CD14-positive monocyte (primary cell): ENCODE results near the gene CPAMD8. TPM values are rescaled to one million over a fixed set of nuclear protein-coding genes. Genes with fewer than 3 reads are reported as not detected.
"Not testable (repeated sequence)": the region's sequence is repeated elsewhere in the genome, so short reads cannot be mapped to it uniquely, and the experiment has no call there.

ENCODE experiments used
- DNase-seq, 3 donors: peaks; one replicate each; pipeline ENCODE4 v3.0.0-alpha.2; 2011 to 2022
- H2AFZ ChIP-seq: 2 replicates; pipeline ENCODE4 v1.6.0; 2012; ENCODE audit warnings: mild to moderate bottlenecking, low read depth, low read length, inconsistent platforms; ENCODE audit not compliant: insufficient read depth, poor library complexity, severe bottlenecking
- H3K27ac ChIP-seq, 2 donors: 1 replicate in 1 of 2; 2 replicates in 1 of 2; pipeline ENCODE4 v1.5.1; 2012 to 2013; ENCODE audit warnings: low read length in 2 of 2, control low read depth in 1 of 2, inconsistent platforms in 1 of 2, low read depth in 1 of 2, mild to moderate bottlenecking in 1 of 2
- H3K27me3 ChIP-seq, 2 donors: one replicate each; pipeline versions ENCODE4 v1.6.0 to v1.6.1; 2011 to 2013; ENCODE audit warnings: low read length in 2 of 2; ENCODE audit not compliant: control insufficient read depth in 2 of 2, insufficient read depth in 2 of 2
- H3K36me3 ChIP-seq, 2 donors: replicated peaks in 1 of 2; 1 replicate in 1 of 2; 2 replicates in 1 of 2; pipeline versions ENCODE4 v1.5.1 to v1.6.1; 2012 to 2013; ENCODE audit warnings: low read length in 2 of 2, control low read depth in 1 of 2, inconsistent platforms in 1 of 2, mild to moderate bottlenecking in 1 of 2; ENCODE audit not compliant: insufficient read depth in 2 of 2, control insufficient read depth in 1 of 2
- H3K4me1 ChIP-seq, 2 donors: 1 replicate in 1 of 2; 2 replicates in 1 of 2; pipeline versions ENCODE4 v1.5.1 to v1.6.1; 2012 to 2013; ENCODE audit warnings: low read length in 2 of 2, control low read depth in 1 of 2, inconsistent platforms in 1 of 2, mild to moderate bottlenecking in 1 of 2, moderate library complexity in 1 of 2; ENCODE audit not compliant: insufficient read depth in 2 of 2, control insufficient read depth in 1 of 2
- H3K4me2 ChIP-seq: replicated peaks from 2 replicates; pipeline ENCODE3; 2012; ENCODE audit warnings: low read length, moderate library complexity, mild to moderate bottlenecking; ENCODE audit not compliant: poor library complexity, severe bottlenecking; ENCODE audit errors: extremely low read depth
- H3K4me3 ChIP-seq, 3 experiments: fragments of 200-600 bp in 1 of 3; sonication (generic) in 1 of 3; replicated peaks in 1 of 3; 1 replicate in 2 of 3; 2 replicates in 1 of 3; pipeline ENCODE4 v1.5.1; 2011 to 2013; ENCODE audit warnings: low read length in 3 of 3, mild to moderate bottlenecking in 3 of 3, control low read depth in 2 of 3, low read depth in 2 of 3, inconsistent platforms in 1 of 3, moderate library complexity in 1 of 3
- H3K79me2 ChIP-seq: 2 replicates; pipeline ENCODE4 v1.6.0; 2012; ENCODE audit warnings: mild to moderate bottlenecking, control low read depth, inconsistent platforms, low read length, moderate library complexity; ENCODE audit not compliant: insufficient read depth
- H3K9ac ChIP-seq: 2 replicates; pipeline ENCODE4 v1.6.0; 2017; ENCODE audit warnings: low read length, mild to moderate bottlenecking; ENCODE audit not compliant: insufficient read depth, poor library complexity, severe bottlenecking
- H3K9me3 ChIP-seq, 2 donors: replicated peaks in 1 of 2; 1 replicate in 1 of 2; 2 replicates in 1 of 2; pipeline versions ENCODE4 v1.5.1 to v1.6.1; 2012 to 2013; ENCODE audit warnings: low read length in 2 of 2, control low read depth in 1 of 2; ENCODE audit not compliant: control insufficient read depth in 1 of 2, insufficient read depth in 1 of 2
- H4K20me1 ChIP-seq: 2 replicates; pipeline ENCODE4 v1.6.0; 2012; ENCODE audit warnings: mild to moderate bottlenecking, low read length, control low read depth, moderate library complexity; ENCODE audit not compliant: insufficient read depth
- H3K27ac Mint-ChIP-seq, 7 donors: one replicate each; pipeline ENCODE4 v1.8.0; 2020; ENCODE audit warnings: mild to moderate bottlenecking in 7 of 7, mixed read lengths in 7 of 7, moderate library complexity in 6 of 7, inconsistent platforms in 2 of 7
- H3K27me3 Mint-ChIP-seq, 3 donors: one replicate each; pipeline ENCODE4 v1.8.0; 2021 to 2022; ENCODE audit warnings: low read depth in 3 of 3, mild to moderate bottlenecking in 3 of 3, mixed read lengths in 3 of 3, moderate library complexity in 3 of 3, inconsistent platforms in 1 of 3
- H3K36me3 Mint-ChIP-seq, 2 donors: one replicate each; pipeline ENCODE4 v1.8.0; 2020; ENCODE audit warnings: mixed read lengths in 2 of 2, inconsistent platforms in 1 of 2, mild to moderate bottlenecking in 1 of 2
- H3K4me1 Mint-ChIP-seq: one replicate; pipeline ENCODE4 v1.8.0; 2020; ENCODE audit warnings: mild to moderate bottlenecking, mixed read lengths
- H3K4me3 Mint-ChIP-seq, 2 donors: one replicate each; pipeline ENCODE4 v1.8.0; 2020; ENCODE audit warnings: mild to moderate bottlenecking in 2 of 2, mixed read lengths in 2 of 2, moderate library complexity in 1 of 2
- H3K9me3 Mint-ChIP-seq, 7 donors: one replicate each; pipeline ENCODE4 v1.8.0; 2020 to 2022; ENCODE audit warnings: mixed read lengths in 7 of 7, mild to moderate bottlenecking in 6 of 7, moderate library complexity in 6 of 7, inconsistent platforms in 2 of 7
- CTCF ChIP-seq: fragments of 200-600 bp; IDR thresholded peaks from one replicate; pipeline ENCODE4 v1.8.0; 2022; ENCODE audit warnings: antibody characterized with exemption, mild to moderate bottlenecking
- WGBS: methylation state at CpG from one replicate; pipeline ENCODE4 v1.1.5; 2013; ENCODE audit warnings: missing lambda C conversion rate; ENCODE audit not compliant: insufficient coverage; 5-methylcytosine and 5-hydroxymethylcytosine counted together
- intact Hi-C, 2 donors: fragments of 100-400 bp; cut with micrococcal nuclease; formaldehyde crosslinking; loops; one replicate each; pipeline versions ENCODE4 v1.15.0 to v1.15.1; 2023
- polyA plus RNA-seq, 3 donors: library from polyadenylated mRNA; depleted of rRNA in 1 of 3; unstranded in 2 of 3; stranded (reverse) in 1 of 3; fragments of 300-500 nt in 2 of 3; fragments of >200 nt in 1 of 3; fragmentation: Illumina TruSeq in 2 of 3; gene quantifications; 1 replicate in 2 of 3; 2 replicates in 1 of 3; pipeline ENCODE4 v1.2.3, GENCODE V29; 2012 to 2021

Gene CPAMD8
- polyA plus RNA-seq, 3 donors: 5.1 to 53.4 (median 5.4) TPM

- no peak overlapping the region for H3K27ac ChIP-seq
- intact Hi-C loops: no loop called here
- no peak for DNase-seq
- Mint-ChIP-seq H3K4me3 (no peak overlapping the region), H3K9me3 (peaks cover 0 to 24% (median 10%) of the 10 kb centered on the region in 7 donors), H3K27ac (peak overlapping the region in 2 of 7 donors; percentile 49 to 72), H3K36me3 (peaks cover 0 to 17% of the 10 kb centered on the region in 2 donors), H3K4me1 (no peaks in the 10 kb centered on the region), H3K27me3 (peaks cover 15 to 21% (median 16%) of the 10 kb centered on the region in 3 donors)
- H2AFZ ChIP-seq: no peak overlapping the region
- H4K20me1 ChIP-seq: no peaks in the 10 kb centered on the region
- H3K9ac ChIP-seq: no peak overlapping the region
- no peaks in the 10 kb centered on the region for H3K4me1 ChIP-seq
- no peaks in the 10 kb centered on the region for H3K79me2 ChIP-seq
- H3K36me3 ChIP-seq: peaks cover 0 to 6% of the 10 kb centered on the region in 2 donors
- no peak overlapping the region for H3K4me3 ChIP-seq
- H3K4me2 ChIP-seq: no peak overlapping the region
- WGBS: no CpG with 5 or more reads among the region's 4 CpGs
- no peaks in the 10 kb centered on the region for H3K27me3 ChIP-seq
- no peak for TF ChIP-seq CTCF
- no peaks in the 10 kb centered on the region for H3K9me3 ChIP-seq
Measured at GRCh38 chr19:16988661-16989060, 37.9 kb downstream of the CPAMD8 start.

- H3K9me3 ChIP-seq: no peaks in the 10 kb centered on the region
- intact Hi-C loops: no loop called here
- Mint-ChIP-seq H3K4me1 (no peaks in the 10 kb centered on the region), H3K4me3 (no peak overlapping the region), H3K27me3 (peaks cover 13 to 22% (median 16%) of the 10 kb centered on the region in 3 donors), H3K27ac (no peak overlapping the region), H3K36me3 (peaks cover 0 to 4% of the 10 kb centered on the region in 2 donors), H3K9me3 (peaks cover 0 to 8% (median 6%) of the 10 kb centered on the region in 7 donors)
- H3K4me3 ChIP-seq: no peak overlapping the region
- no peak overlapping the region for H3K4me2 ChIP-seq
- no peak for TF ChIP-seq CTCF
- H4K20me1 ChIP-seq: no peaks in the 10 kb centered on the region
- no peak for DNase-seq
- H3K27ac ChIP-seq: no peak overlapping the region
- H3K36me3 ChIP-seq: no peaks in the 10 kb centered on the region
- no peaks in the 10 kb centered on the region for H3K79me2 ChIP-seq
- H2AFZ ChIP-seq: no peak overlapping the region
- no peaks in the 10 kb centered on the region for H3K27me3 ChIP-seq
- no peaks in the 10 kb centered on the region for H3K4me1 ChIP-seq
- no peak overlapping the region for H3K9ac ChIP-seq
- WGBS: 93% methylated on average over 2 of the region's 2 CpGs
Measured at GRCh38 chr19:16985403-16985802, 41.2 kb downstream of the CPAMD8 start.

DNA sequence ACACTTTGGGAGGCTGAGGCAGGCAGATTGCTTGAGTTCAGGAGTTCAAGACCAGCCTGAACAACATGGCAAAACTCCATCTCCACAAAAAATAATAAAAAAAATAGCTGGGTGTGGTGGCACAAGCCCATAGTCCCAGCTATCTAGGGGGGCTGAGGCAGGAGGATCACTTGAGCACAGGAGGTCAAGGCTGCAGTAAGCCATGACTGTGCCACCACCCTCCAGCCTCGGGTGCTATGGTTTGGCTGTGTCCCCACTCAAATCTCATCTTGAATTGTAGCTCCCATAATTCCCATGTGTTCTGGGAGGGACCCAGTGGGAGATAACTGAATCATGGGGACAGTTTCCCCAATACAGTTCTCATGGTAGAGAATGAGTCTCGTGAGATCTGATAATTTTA, 44.0 kb downstream of the CPAMD8 start:
- H3K4me1 ChIP-seq, H3K9me3 ChIP-seq, H3K4me1 Mint-ChIP-seq, H3K27ac Mint-ChIP-seq, H3K36me3 ChIP-seq, H3K36me3 Mint-ChIP-seq, H3K79me2 ChIP-seq, H3K4me3 Mint-ChIP-seq, H2AFZ ChIP-seq, H3K4me3 ChIP-seq, H3K27me3 ChIP-seq, H3K9ac ChIP-seq, H3K27ac ChIP-seq, H3K4me2 ChIP-seq, DNase-seq, intact Hi-C loops, H4K20me1 ChIP-seq: not testable (repeated sequence)
- WGBS: no CpG with 5 or more reads among the region's 2 CpGs
- H3K9me3 Mint-ChIP-seq: peaks cover 7 to 14% (median 9%) of the 10 kb centered on the region in 7 donors
- H3K27me3 Mint-ChIP-seq: peaks cover 10 to 21% (median 12%) of the 10 kb centered on the region in 3 donors
